CD14-positive monocyte (primary cell): Measurements from ENCODE around the gene GTF2H4. TPM values are rescaled to one million over a fixed set of nuclear protein-coding genes. Genes with fewer than 3 reads are reported as not detected.
"Not testable (repeated sequence)": the region's sequence is repeated elsewhere in the genome, so short reads cannot be mapped to it uniquely, and the experiment has no call there.

ENCODE experiments used
- DNase-seq, 3 donors: peaks; one replicate each; pipeline ENCODE4 v3.0.0-alpha.2; 2011 to 2022
- H2AFZ ChIP-seq: 2 replicates; pipeline ENCODE4 v1.6.0; 2012; ENCODE audit warnings: mild to moderate bottlenecking, low read depth, low read length, inconsistent platforms; ENCODE audit not compliant: insufficient read depth, poor library complexity, severe bottlenecking
- H3K27ac ChIP-seq, 2 donors: 1 replicate in 1 of 2; 2 replicates in 1 of 2; pipeline ENCODE4 v1.5.1; 2012 to 2013; ENCODE audit warnings: low read length in 2 of 2, control low read depth in 1 of 2, inconsistent platforms in 1 of 2, low read depth in 1 of 2, mild to moderate bottlenecking in 1 of 2
- H3K27me3 ChIP-seq, 2 donors: one replicate each; pipeline versions ENCODE4 v1.6.0 to v1.6.1; 2011 to 2013; ENCODE audit warnings: low read length in 2 of 2; ENCODE audit not compliant: control insufficient read depth in 2 of 2, insufficient read depth in 2 of 2
- H3K36me3 ChIP-seq, 2 donors: replicated peaks in 1 of 2; 1 replicate in 1 of 2; 2 replicates in 1 of 2; pipeline versions ENCODE4 v1.5.1 to v1.6.1; 2012 to 2013; ENCODE audit warnings: low read length in 2 of 2, control low read depth in 1 of 2, inconsistent platforms in 1 of 2, mild to moderate bottlenecking in 1 of 2; ENCODE audit not compliant: insufficient read depth in 2 of 2, control insufficient read depth in 1 of 2
- H3K4me1 ChIP-seq, 2 donors: 1 replicate in 1 of 2; 2 replicates in 1 of 2; pipeline versions ENCODE4 v1.5.1 to v1.6.1; 2012 to 2013; ENCODE audit warnings: low read length in 2 of 2, control low read depth in 1 of 2, inconsistent platforms in 1 of 2, mild to moderate bottlenecking in 1 of 2, moderate library complexity in 1 of 2; ENCODE audit not compliant: insufficient read depth in 2 of 2, control insufficient read depth in 1 of 2
- H3K4me2 ChIP-seq: replicated peaks from 2 replicates; pipeline ENCODE3; 2012; ENCODE audit warnings: low read length, moderate library complexity, mild to moderate bottlenecking; ENCODE audit not compliant: poor library complexity, severe bottlenecking; ENCODE audit errors: extremely low read depth
- H3K4me3 ChIP-seq, 3 experiments: fragments of 200-600 bp in 1 of 3; sonication (generic) in 1 of 3; replicated peaks in 1 of 3; 1 replicate in 2 of 3; 2 replicates in 1 of 3; pipeline ENCODE4 v1.5.1; 2011 to 2013; ENCODE audit warnings: low read length in 3 of 3, mild to moderate bottlenecking in 3 of 3, control low read depth in 2 of 3, low read depth in 2 of 3, inconsistent platforms in 1 of 3, moderate library complexity in 1 of 3
- H3K79me2 ChIP-seq: 2 replicates; pipeline ENCODE4 v1.6.0; 2012; ENCODE audit warnings: mild to moderate bottlenecking, control low read depth, inconsistent platforms, low read length, moderate library complexity; ENCODE audit not compliant: insufficient read depth
- H3K9ac ChIP-seq: 2 replicates; pipeline ENCODE4 v1.6.0; 2017; ENCODE audit warnings: low read length, mild to moderate bottlenecking; ENCODE audit not compliant: insufficient read depth, poor library complexity, severe bottlenecking
- H3K9me3 ChIP-seq, 2 donors: replicated peaks in 1 of 2; 1 replicate in 1 of 2; 2 replicates in 1 of 2; pipeline versions ENCODE4 v1.5.1 to v1.6.1; 2012 to 2013; ENCODE audit warnings: low read length in 2 of 2, control low read depth in 1 of 2; ENCODE audit not compliant: control insufficient read depth in 1 of 2, insufficient read depth in 1 of 2
- H4K20me1 ChIP-seq: 2 replicates; pipeline ENCODE4 v1.6.0; 2012; ENCODE audit warnings: mild to moderate bottlenecking, low read length, control low read depth, moderate library complexity; ENCODE audit not compliant: insufficient read depth
- H3K27ac Mint-ChIP-seq, 7 donors: one replicate each; pipeline ENCODE4 v1.8.0; 2020; ENCODE audit warnings: mild to moderate bottlenecking in 7 of 7, mixed read lengths in 7 of 7, moderate library complexity in 6 of 7, inconsistent platforms in 2 of 7
- H3K27me3 Mint-ChIP-seq, 3 donors: one replicate each; pipeline ENCODE4 v1.8.0; 2021 to 2022; ENCODE audit warnings: low read depth in 3 of 3, mild to moderate bottlenecking in 3 of 3, mixed read lengths in 3 of 3, moderate library complexity in 3 of 3, inconsistent platforms in 1 of 3
- H3K36me3 Mint-ChIP-seq, 2 donors: one replicate each; pipeline ENCODE4 v1.8.0; 2020; ENCODE audit warnings: mixed read lengths in 2 of 2, inconsistent platforms in 1 of 2, mild to moderate bottlenecking in 1 of 2
- H3K4me1 Mint-ChIP-seq: one replicate; pipeline ENCODE4 v1.8.0; 2020; ENCODE audit warnings: mild to moderate bottlenecking, mixed read lengths
- H3K4me3 Mint-ChIP-seq, 2 donors: one replicate each; pipeline ENCODE4 v1.8.0; 2020; ENCODE audit warnings: mild to moderate bottlenecking in 2 of 2, mixed read lengths in 2 of 2, moderate library complexity in 1 of 2
- H3K9me3 Mint-ChIP-seq, 7 donors: one replicate each; pipeline ENCODE4 v1.8.0; 2020 to 2022; ENCODE audit warnings: mixed read lengths in 7 of 7, mild to moderate bottlenecking in 6 of 7, moderate library complexity in 6 of 7, inconsistent platforms in 2 of 7
- CTCF ChIP-seq: fragments of 200-600 bp; IDR thresholded peaks from one replicate; pipeline ENCODE4 v1.8.0; 2022; ENCODE audit warnings: antibody characterized with exemption, mild to moderate bottlenecking
- WGBS: methylation state at CpG from one replicate; pipeline ENCODE4 v1.1.5; 2013; ENCODE audit warnings: missing lambda C conversion rate; ENCODE audit not compliant: insufficient coverage; 5-methylcytosine and 5-hydroxymethylcytosine counted together
- intact Hi-C, 2 donors: fragments of 100-400 bp; cut with micrococcal nuclease; formaldehyde crosslinking; loops; one replicate each; pipeline versions ENCODE4 v1.15.0 to v1.15.1; 2023
- polyA plus RNA-seq, 3 donors: library from polyadenylated mRNA; depleted of rRNA in 1 of 3; unstranded in 2 of 3; stranded (reverse) in 1 of 3; fragments of 300-500 nt in 2 of 3; fragments of >200 nt in 1 of 3; fragmentation: Illumina TruSeq in 2 of 3; gene quantifications; 1 replicate in 2 of 3; 2 replicates in 1 of 3; pipeline ENCODE4 v1.2.3, GENCODE V29; 2012 to 2021

GTF2H4 gene
- polyA plus RNA-seq, 3 donors = 3.6 to 14.5 (median 6.0) TPM

GRCh38 chr6:30908700-30909099 is 693 bp downstream of the GTF2H4 start:
- Mint-ChIP-seq H3K9me3 (no peaks in the 10 kb centered on the region), H3K27me3 (peaks cover 0 to 2% (median 0%) of the 10 kb centered on the region in 3 donors), H3K27ac (peak overlapping the region in 3 of 7 donors; percentile 22 to 92 (median 55)), H3K4me1 (peaks cover 23% of the 10 kb centered on the region), H3K36me3 (peaks cover 26 to 32% of the 10 kb centered on the region in 2 donors), H3K4me3 (peak overlapping the region; percentile 99)
- Histone ChIP-seq H3K4me1 (peaks cover 15 to 19% of the 10 kb centered on the region in 2 donors), H3K4me3 (peak overlapping the region; percentile 68 to 100 (median 79)), H3K36me3 (peaks cover 19 to 36% of the 10 kb centered on the region in 2 donors), H3K27ac (no peak overlapping the region), H3K9ac (peak overlapping the region; percentile 61), H2AFZ (peak overlapping the region; percentile 93), H3K9me3 (no peaks in the 10 kb centered on the region), H4K20me1 (no peaks in the 10 kb centered on the region), H3K27me3 (no peaks in the 10 kb centered on the region), H3K79me2 (peaks cover 14% of the 10 kb centered on the region), H3K4me2 (peak overlapping the region; percentile 90)
- no peak for TF ChIP-seq CTCF
- intact Hi-C loops = no loop called here
- WGBS = 36% methylated on average over 2 of the region's 2 CpGs
- DNase-seq = no peak

- not testable (repeated sequence) for H3K27ac ChIP-seq, H3K4me3 ChIP-seq, H3K27me3 ChIP-seq, H3K9me3 ChIP-seq, H3K9me3 Mint-ChIP-seq, H2AFZ ChIP-seq, H3K4me2 ChIP-seq, H3K27me3 Mint-ChIP-seq, H3K9ac ChIP-seq, DNase-seq, H3K4me3 Mint-ChIP-seq, H4K20me1 ChIP-seq, H3K27ac Mint-ChIP-seq
- H3K79me2 ChIP-seq = peaks cover 14% of the 10 kb centered on the region
- Mint-ChIP-seq H3K4me1 (peaks cover 36% of the 10 kb centered on the region), H3K36me3 (peaks cover 26 to 32% of the 10 kb centered on the region in 2 donors)
- H3K4me1 ChIP-seq = peaks cover 27 to 37% of the 10 kb centered on the region in 2 donors
- peaks cover 19 to 36% of the 10 kb centered on the region in 2 donors for H3K36me3 ChIP-seq
- intact Hi-C loops = loop anchor here in 1 of 2 donors (10.0 kb wide), 1 partner anchor 174 kb away; no protein-coding TSS in a partner anchor
- 100% methylated on average over 10 of the region's 12 CpGs for WGBS
These were observed 2.5 kb downstream of the GTF2H4 start for GRCh38 chr6:30910473-30910872.
